Activated CD4-positive, alpha-beta T cell treated with anti-CD3 and anti-CD28 coated beads, Interleukin-10, Interleukin-2, amounts not matched to agents 100 ng/mL and 50 ng/mL, durations not matched to agents 16 hours and 8 hours (primary cell): Measurements from ENCODE around the gene DMAC1.
A peak's percentile ranks its signal among the peaks of the same experiment; 100 is the strongest.

ENCODE experiments used
- DNase-seq: peaks from one replicate; pipeline ENCODE4 v3.0.0-alpha.2; 2020

Gene DMAC1, protein sequence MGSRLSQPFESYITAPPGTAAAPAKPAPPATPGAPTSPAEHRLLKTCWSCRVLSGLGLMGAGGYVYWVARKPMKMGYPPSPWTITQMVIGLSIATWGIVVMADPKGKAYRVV

DNA sequence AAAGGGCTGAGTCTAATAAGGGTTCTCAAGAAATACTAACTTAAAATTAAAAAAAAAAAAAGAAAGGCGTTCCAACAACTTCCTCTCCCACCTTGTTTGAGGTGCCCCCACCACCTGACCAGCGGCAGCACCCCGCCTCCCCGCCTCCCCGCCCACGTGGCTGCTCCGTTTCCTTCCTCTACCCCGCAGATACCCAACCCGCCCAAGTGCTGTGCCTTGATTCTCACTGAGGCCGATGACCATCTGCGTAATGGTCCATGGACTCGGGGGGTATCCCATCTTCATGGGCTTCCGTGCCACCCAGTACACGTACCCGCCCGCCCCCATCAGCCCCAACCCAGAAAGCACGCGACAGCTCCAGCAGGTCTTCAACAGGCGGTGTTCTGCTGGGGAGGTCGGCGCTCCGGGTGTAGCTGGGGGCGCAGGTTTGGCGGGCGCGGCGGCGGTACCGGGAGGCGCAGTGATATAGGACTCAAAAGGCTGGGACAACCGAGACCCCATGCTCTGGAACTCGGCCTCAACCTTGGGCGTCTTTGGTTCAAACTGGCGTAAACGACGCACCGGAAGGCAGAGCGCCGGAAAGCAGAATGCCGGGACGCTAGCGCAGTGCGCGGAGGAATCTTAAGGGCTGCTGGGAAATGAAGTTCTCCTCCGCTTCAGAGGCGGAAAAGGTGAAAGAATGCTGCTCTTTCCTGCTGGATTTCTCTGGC lies at the start of gene DMAC1:
Gene DMAC1, minus strand, starts transcription at position 545 of the 710 bp plus-strand sequence. Its CDS starts 44 bp downstream, at position 501.
- peak; percentile 87 for DNase-seq

DNA sequence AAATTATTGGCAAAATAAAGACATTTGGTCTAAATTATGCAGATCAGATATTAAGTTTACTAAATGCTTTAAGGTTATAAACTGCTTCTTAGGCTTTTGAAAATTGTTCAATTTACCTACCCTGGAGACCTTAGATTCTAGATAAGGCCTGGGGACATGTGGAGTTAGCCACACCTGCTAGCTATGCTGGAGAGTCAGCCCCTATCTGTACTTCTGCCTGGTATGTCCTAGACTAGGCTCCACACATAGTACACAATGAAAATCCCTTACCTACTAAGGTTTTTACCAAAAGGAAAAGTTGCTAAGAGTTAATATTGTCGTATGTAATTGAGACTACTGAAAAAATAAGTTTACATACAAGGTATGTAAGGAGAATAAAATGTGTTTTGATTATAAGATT lies 49.8 kb upstream of the DMAC1 start:
- DNase-seq: no peak

DNA sequence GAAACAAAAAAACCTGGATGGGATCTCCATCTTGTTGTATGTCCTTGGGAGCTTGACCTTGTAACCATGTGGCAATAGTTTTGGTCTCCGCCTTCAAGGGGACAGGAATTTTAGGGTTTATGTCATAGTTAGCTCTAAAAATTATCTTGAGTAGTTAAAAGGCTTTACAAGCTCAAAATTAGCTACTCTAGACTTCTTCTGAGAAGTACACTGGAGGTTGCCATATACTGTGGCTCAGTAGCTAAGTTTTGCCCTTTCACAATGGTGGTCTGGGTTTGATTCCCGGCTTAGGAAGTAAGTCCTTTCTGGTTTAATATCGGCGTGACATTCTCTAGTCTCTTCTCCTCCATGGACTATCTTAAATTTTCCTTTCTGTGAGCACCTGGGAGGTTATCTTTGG lies 48.9 kb upstream of the DMAC1 start:
- no peak for DNase-seq

DNA sequence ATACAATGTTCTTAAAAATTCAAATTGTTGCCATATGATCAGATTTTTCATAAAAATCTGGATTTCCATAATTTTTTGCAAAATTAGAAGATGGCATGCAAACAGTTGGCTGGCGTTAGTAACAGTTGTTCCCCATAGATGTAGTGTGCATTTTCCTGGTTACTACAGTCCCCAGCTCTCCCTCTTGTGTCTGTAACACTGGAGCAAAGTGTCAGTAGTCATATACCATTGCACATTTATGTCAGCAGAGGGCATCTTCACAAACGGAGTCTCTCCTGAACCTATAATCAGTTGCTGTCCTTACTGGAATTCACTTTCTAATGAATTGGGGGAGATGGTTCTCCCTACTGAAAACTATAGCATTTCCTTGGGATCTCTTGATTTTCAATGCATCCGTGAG lies 44.7 kb upstream of the DMAC1 start:
- DNase-seq: peak; percentile 29

DNA sequence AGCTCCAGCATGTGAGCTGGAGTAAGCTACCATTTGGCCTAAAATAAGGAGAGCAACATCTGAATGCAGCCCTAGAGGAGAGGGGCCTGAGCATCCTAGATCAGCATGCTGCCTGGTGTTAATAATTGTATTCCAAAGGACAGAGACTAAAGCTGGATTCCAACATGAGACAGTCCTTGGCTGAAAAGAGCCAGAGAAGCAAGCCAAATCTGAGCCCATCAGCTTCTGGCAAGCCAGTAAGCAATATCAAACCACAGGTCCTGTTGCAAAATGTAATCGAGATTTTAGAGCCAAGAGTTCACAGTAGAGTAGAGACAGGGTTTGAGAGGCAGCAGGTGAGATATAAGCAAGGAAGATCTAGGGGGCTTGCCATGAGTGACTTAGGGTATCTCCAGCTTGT lies 42.3 kb upstream of the DMAC1 start:
- DNase-seq: no peak

DNA sequence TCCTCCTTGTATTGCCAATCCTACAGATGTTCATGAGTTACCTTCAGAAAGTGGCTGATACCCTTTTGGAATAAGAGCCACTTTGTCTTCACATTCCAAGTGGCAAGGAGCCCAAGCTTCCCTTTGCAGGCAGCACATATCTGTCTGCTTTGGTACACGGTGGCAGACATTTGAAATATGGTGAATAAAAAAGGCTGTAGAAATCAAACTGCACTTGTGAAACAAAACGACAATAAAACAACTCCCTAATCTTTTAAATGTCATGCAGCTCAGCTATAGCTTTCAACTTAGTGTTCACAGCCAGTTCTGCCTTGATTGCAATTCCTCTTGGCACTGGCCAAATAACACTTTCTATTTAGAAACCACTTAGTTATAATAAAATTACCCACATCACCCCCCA lies 35.0 kb upstream of the DMAC1 start:
- DNase-seq: no peak

DNA sequence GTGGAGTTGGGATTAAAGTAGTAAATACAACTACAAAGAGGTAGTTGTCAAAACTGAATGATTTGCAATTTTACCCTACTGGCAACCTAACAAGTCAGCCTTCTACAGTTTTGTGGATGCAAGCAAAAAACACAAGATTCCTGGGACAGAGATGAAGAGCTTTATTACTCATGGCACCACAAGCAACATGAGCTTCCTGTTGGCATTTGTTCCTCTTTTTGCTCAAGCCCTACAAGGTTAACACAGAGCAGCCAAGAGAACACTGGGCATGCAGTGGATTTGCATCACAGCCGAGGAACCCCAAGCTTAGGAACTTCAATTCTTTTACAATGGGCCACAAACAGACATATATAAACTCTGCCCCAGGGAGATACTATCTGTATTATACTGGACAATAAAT lies 28.8 kb upstream of the DMAC1 start:
- DNase-seq: no peak

DNA sequence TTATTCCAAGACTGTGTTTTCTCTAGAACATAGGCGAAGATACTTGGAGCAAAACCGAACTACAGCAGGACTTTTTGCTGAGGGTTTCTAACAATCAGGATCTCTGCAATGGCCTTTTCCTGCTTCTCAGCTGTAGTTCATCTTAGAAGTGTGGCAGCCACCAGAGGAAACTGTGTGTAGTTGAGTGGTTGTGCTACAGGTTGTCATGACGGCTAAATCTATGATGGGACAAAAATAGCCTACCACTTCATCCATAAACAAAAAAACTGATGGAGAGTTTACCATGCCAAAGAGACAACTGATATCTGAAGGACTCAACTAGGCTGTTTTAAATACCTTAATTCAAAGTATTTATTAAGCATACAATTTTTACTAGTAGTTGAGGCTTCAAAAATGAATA lies 28.2 kb upstream of the DMAC1 start:
- DNase-seq: no peak

DNA sequence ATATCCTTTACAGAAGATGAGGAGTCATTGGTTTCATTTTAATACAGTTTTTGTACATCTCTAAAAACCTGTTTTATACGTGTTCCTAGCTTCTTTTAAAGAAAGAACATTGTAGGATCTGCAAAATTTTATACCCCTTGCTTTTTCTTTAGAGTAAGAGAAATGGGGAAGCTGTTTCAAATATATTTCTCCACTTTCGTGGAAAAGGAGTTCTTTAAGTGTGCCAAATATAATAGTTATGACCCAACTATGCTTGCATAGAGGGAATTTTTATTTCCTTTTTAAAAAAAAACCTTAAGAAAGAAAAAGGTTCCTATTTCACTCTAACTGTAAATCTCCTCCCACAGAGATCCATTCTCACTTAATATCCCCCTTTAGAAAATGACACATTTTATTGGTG lies 27.5 kb upstream of the DMAC1 start:
- no peak for DNase-seq

DNA sequence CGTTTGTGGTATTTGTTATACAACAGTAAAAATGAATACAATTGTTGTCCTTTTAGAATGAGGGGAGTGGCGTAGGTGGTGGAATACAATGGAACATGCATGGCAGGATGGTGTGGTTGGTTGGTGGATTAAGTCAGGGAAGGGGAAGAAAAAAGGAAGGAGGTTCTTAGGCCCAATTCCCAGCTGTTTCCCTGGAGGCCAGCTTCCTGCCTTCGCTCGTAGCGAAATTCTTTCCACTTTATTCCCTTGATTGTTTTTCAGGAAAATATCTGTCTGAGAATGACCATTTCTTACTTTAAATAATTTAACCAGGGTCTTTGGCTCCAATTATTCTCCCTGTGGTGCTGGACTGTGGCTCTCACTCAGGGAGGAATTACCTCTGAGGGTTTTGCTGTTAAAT lies 24.1 kb upstream of the DMAC1 start:
- no peak for DNase-seq

DNA sequence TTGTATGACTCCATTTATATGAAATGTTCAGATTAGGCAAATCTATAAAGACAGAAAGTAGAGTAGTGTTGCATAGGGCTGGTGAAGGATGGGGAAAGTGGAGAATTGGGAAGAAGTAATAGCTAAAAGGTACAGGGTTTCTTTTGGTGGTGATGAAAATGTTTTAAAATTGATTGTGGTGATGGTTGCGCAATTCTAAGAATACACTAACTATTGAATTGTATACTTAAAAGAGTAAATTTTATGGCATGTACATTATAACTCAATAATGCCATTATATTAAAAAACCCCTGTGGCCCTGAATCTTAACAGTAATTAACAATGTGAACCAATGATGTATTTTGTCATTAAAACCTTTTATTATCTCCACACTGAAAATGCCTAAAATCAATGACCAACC lies 20.4 kb upstream of the DMAC1 start:
- DNase-seq: no peak

DNA sequence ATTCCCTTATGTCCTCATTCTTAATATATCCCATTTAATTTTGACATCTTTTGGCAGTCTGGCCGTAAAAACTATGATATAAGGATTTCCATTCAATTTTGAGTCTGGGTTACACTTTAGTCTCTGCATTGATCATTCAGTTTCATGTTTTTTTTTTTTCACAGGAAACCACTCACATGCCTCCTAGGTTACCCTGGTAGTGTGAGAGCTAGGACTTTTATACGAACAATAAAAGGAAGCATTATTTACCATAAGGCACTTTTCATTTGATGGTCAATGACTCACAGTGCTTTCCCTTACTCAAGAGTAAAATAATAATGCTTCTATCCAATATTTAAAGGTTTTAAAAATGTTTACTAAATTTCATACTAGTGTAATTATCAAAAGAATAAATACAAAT lies 16.4 kb upstream of the DMAC1 start:
- no peak for DNase-seq

DNA sequence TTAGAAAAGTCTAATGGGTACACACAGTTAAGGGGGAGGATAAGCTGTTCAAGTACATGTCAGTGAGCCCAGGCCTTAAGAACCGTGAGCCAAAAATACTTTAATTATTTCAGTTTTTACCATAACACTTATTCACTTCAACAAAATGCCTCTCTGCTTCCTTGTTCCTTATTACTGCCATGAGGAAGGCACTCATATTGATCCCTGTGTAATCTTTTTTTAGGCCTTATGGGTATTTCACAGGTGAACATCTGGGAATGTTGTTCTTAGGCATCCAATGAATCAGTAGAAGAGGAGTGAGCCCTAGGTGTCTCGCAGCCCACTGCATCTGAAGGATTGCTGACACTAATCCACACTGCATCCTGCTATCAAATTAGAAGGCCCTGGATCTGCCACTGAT lies 13.5 kb upstream of the DMAC1 start:
- no peak for DNase-seq

DNA sequence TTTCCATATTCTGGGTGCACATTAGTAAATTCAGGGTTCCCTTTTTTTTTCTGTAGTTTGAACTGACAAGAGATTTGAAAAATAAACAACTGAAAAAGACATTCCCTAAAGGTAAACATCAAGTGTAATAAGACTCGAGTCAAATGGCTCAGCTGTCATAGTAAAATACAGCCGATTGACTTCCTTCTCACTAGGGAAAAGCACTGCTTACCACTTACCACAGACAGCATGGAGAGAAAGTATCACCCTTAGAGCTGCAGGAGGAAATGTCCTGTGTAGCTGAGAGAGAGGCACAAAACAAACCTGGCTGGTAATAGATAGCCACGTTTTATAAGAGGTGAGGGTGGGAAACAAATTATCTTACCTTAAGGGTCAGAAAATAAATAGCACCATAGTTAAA lies 12.1 kb upstream of the DMAC1 start:
- no peak for DNase-seq

DNA sequence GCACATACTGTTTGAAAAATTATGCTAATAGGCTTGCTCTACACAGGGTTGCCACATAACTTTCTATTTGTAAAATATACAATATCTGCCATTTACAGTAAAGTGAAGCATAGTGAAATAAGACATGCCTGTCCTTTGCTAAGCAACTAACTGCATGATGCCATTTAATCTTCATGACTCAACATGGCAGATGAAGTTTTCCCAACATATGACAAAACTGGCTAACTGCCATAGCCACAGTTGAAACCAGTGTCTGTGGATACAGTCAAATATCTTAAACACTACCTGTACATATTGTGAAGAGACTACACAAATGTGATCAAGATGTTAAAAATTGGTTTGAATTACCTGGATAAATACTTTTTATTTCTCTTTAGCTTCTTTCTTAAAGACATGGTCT lies 3.1 kb upstream of the DMAC1 start:
- DNase-seq: no peak

DNA sequence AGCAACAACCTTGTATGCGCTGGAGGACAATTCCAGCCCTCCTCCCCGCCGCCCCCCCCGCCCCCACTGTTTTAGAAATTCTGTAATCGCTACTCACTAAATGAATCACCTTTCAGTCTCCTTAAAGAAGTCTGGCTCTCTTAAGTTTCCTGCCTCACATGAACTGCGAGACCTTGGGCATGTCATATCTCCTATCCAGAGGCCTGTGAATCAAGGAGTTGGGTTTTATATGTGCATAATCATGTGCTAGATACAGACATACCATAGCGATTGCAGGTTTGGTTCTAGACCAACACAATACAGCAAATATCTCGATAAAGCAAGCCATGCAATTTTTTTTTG lies 337 bp upstream of the DMAC1 start:
- no peak for DNase-seq

DNA sequence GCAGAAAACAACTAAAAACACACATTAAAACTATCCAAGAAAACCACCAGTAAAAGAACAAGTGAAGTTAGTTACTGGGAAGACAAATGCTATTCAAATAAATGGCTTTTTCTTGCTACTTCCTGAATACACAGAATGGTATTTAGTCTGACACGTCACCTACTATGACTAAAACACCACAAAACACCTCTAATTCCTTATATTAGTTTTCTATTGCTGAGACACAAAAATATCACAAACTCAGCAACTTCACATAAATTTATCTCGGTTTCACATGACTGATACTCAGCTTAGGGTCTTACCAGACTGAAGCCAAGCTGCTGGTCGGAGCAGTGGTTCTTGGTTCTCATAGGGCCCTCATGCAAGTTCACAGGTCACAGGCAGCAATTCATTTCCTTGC lies 5.4 kb downstream of the DMAC1 start:
- DNase-seq: peak; percentile 38

DNA sequence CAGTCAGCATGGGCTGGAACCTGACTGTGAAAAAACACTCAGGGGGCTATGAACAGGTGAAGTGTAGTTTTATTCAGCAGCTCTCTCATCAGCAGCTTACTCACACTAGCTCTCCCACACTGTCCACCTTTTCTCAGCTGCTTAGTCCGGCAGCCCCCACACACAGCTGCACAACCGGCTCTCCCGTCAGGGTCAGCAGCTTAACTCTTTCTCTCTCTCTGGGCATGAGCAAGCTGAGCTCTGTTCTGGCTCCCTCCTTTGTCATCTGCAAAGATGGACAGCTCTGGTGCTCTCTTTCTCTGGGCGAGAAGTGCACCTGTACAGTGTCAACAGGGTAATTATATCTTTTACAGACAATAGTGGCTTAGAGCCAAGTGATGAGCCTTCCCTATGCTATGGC lies 8.2 kb downstream of the DMAC1 start:
- no peak for DNase-seq

DNA sequence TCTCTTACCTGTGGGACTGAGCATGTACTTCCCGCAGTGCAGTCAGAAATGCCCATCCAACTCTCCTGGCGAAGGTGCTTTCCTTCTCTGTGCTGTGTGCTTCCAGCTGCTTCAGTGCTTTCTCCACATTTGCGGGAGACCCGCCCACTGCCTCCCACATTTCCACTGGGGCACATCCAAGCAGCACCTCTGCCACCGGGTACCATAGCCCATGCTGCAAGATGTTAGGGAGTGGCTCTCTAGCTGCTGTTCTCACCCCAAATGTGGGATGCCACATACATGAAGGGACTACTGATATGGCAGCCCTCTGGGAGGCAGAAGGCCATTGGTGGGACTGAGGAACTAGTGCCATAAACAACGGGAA lies 8.8 kb downstream of the DMAC1 start:
- DNase-seq: no peak

DNA sequence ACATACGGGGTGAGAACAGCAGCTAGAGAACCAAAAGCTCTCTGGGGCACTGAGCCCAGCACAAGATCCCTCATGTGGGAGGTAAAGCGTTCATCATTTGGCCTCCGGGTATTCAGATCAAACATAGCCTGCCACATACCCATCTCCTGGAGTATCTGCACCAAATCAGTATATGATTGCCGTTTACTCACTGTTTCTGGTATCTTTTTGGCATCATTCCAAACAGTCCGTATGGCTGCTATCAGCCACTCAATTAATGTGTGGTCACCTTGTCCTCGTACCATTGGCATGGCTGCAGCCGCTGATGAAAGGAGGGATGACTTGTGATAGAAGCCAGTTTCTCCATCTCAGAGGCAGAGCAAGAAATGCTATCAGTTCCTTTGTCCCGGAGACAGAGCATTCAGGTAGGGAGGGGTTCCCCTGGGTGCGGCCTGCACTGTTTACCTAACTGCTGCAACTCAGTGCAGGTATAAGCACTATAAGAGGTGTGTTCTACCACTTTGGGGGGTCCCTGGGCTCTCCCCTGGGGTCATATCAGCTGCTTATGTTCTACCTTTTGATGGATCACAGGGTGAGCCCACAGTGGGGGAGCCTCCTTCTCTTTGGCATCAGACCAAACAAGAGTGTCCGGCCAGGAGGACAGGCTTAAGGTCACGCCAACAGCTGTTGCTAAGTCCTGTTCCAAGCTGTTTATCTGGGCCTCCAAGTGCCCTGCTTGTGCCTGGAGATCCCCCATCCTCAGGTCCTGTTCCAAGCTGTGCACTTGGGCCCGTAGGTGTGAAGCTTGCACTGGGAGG lies 9.4 kb downstream of the DMAC1 start:
- DNase-seq: no peak

DNA sequence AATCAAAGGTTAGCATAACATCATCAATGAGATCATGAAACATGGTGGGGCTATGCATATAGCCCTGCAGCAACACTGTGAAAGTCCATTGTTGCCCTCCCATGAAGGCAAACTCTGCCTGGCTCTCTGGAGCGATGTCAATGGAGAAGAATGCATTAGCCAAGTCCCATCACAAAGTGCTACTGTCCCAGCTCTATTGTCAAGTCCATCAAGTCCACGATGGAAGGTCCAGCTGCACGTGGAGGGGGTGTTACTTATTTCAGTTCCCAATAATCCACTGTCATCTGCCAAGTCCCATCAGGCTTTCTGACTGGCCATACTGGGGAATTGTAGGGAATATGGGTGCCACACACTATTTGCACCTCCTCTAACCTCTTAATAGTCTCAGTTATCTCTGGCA lies 10.8 kb downstream of the DMAC1 start:
- DNase-seq: no peak

DNA sequence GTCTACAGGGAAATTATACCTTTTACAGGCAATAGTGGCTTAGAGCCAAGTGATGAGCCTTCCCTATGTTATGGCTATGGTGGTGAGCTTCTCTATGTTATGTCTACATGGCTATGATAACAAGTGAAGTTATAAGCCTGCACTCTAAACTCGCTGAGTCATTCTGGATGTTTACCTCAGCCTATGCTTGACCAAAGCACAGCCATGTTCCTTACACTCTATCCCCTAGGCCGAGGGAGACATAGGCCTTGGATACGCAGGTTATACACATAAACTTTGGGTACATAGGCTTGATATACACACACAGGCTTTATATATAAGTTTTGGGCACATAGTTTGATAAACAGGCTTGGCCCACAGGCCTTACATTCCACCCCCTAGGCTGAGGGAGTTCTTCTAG lies 13.8 kb downstream of the DMAC1 start:
- DNase-seq: no peak

DNA sequence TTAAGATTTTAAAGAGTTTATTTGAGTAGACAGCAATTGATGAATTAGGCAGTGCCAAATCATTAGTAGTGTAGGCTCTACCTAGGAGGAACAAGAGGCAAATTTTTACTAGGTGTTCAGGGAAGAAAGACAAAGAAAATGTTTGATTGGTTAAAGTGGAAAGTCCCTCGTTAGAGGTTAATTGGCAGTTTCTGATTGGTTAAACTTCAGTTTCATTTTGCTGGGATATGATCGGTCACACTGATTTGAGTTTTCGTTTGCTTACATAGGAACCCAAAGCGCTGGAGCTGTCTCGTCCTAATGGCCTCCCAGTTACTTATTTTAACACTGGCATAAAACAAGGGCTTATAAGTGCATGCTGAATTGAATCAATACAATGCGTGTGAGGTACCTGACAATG lies 15.1 kb downstream of the DMAC1 start:
- no peak for DNase-seq

DNA sequence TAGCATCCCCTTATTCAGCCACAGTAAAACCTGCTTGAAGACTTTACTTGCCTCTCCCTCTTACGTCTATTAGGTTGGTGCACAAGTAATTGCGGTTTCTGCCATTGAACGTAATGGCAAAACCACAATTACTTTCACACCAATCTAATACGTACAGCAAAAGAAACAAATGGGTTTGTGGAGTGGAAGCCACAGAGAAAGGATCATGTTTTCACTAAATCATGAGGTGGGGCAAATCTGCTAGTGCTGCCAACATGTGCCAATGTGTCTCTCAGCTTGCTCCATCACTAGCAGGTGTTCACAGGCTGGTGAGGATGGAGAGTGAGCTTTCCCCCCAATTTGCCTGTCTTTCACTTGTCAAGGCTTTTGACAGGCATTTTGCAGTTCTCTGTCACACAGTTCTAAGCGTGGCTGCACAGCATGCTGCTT lies 15.9 kb downstream of the DMAC1 start:
- DNase-seq: no peak
